K562 (cell line): ENCODE data around the gene EHMT2. TPM values are rescaled to one million over a fixed set of nuclear protein-coding genes. Genes with fewer than 3 reads are reported as not detected.

Experiments used
- ASH1L ChIP-seq: fragments of 450-650 bp; IDR thresholded peaks from 2 replicates; pipeline ENCODE4 v1.6.1; 2018; ENCODE audit warnings: borderline replicate concordance, mild to moderate bottlenecking, low read depth; ENCODE audit not compliant: partially characterized antibody
- BCOR ChIP-seq: fragments of 450-650 bp; IDR thresholded peaks from 2 replicates; pipeline ENCODE4 v1.6.1; 2016
- BMI1 ChIP-seq: fragments of 150-350 bp; IDR thresholded peaks from 2 replicates; pipeline ENCODE4 v1.6.1; 2014; ENCODE audit warnings: low read length
- CBX2 ChIP-seq: fragments of 200-600 bp; sonication (generic); IDR thresholded peaks from one replicate; pipeline ENCODE4 v1.6.1; 2012; ENCODE audit warnings: mild to moderate bottlenecking, low read length, inconsistent platforms; ENCODE audit not compliant: insufficient read depth, poor library complexity, severe bottlenecking
- CBX3 ChIP-seq, 2 experiments: IDR thresholded peaks; 1 replicate in 1 of 2; 2 replicates in 1 of 2; pipeline ENCODE4 v1.6.1; 2012; ENCODE audit warnings: inconsistent platforms in 2 of 2, low read length in 2 of 2, borderline replicate concordance in 1 of 2, control low read depth in 1 of 2
- FOSL1 ChIP-seq: fragments of 200-800 bp; sonication (Bioruptor generic); conservative IDR thresholded peaks from 2 replicates; pipeline ENCODE4 v1.6.1; 2016; ENCODE audit warnings: missing genetic modification characterization, missing compliant biosample characterization
- IRF9 ChIP-seq: fragments of 450-650 bp; IDR thresholded peaks from 2 replicates; pipeline ENCODE4 v1.6.1; 2016; ENCODE audit warnings: missing biosample characterization, missing genetic modification characterization
- L3MBTL2 ChIP-seq: fragments of 450-650 bp; IDR thresholded peaks from 2 replicates; pipeline ENCODE4 v1.6.1; 2016; ENCODE audit warnings: mild to moderate bottlenecking, moderate library complexity
- RBM39 ChIP-seq: fragments of 200-400 bp; formaldehyde crosslinking; optimal IDR thresholded peaks from 2 replicates; pipeline ENCODE3; 2018; ENCODE audit warnings: low read depth, low read length
- THAP12 ChIP-seq: fragments of 250-450 bp; sonication (Bioruptor Pico); IDR thresholded peaks from 2 replicates; pipeline ENCODE4 v1.9.0; 2021; ENCODE audit warnings: mild to moderate bottlenecking, inconsistent platforms
- polyA plus RNA-seq, 8 experiments: library from polyadenylated mRNA; depleted of rRNA in 4 of 8; stranded (reverse) in 5 of 8; unstranded in 3 of 8; fragments of >200 nt; fragmentation: Nextera tagmentation in 2 of 8; fragmentation: Illumina TruSeq in 1 of 8; extraction: Ambion mirVana in 2 of 8; extraction: Trizol in 1 of 8; gene quantifications; 2 replicates each; pipeline versions ENCODE4 v1.2.1 to v1.2.3, GENCODE V29; 2011 to 2014; ENCODE audit warnings: inconsistent platforms in 1 of 8, missing spikeins in 1 of 8
- total RNA-seq, 7 experiments: library from RNA; depleted of rRNA in 6 of 7; stranded (reverse); fragments of >200 nt in 6 of 7; fragmentation: Illumina TruSeq in 2 of 7; extraction: Trizol in 2 of 7; gene quantifications; 2 replicates each; pipeline versions ENCODE4 v1.2.1 to v1.2.3, GENCODE V29; 2011 to 2021; ENCODE audit warnings: low replicate concordance in 1 of 7
- TF ChIP-seq, protein P1 (sequence below), 2 experiments: fragments of 450-650 bp in 1 of 2; sonication (generic) in 1 of 2; formaldehyde crosslinking in 1 of 2; IDR thresholded peaks; 2 replicates each; pipeline versions ENCODE4 v1.7.1 to v1.9.0; 2016 to 2022; ENCODE audit warnings: inconsistent platforms in 1 of 2, mild to moderate bottlenecking in 1 of 2, missing genetic modification reagents in 1 of 2
- TF ChIP-seq, protein P2 (sequence below), 2 experiments: fragments of 450-650 bp; IDR thresholded peaks; 2 replicates each; pipeline ENCODE4 v1.6.1; 2016

Gene EHMT2
- total and polyA plus RNA-seq, 9 of the 15 experiments (the other 6 are each of a cell fraction or from before 2014, with no cell fraction given), result 2.1 to 63.8 (median 38.5) TPM

DNA sequence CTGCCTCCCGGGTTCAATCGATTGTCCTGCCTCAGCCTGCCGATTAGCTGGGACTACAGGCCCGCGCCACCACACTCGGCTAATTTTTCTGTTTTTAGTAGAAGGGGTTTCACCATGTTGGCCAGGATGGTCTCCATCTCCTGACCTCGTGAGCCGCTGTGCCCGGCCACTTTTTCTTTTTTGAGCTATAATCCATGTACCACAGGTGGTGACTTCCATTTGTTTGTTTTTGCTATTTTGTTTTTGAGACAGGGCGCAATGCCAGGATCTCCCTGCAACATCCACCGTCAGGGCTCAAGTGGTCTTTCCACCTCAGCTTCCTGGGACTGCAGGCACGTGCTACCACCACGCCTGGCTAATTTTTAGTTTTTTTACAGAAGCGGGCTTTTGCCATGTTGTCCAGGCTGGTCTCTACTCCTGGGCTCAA, 61.4 kb downstream of the EHMT2 start (continued):
- TF ChIP-seq, protein P1, sequence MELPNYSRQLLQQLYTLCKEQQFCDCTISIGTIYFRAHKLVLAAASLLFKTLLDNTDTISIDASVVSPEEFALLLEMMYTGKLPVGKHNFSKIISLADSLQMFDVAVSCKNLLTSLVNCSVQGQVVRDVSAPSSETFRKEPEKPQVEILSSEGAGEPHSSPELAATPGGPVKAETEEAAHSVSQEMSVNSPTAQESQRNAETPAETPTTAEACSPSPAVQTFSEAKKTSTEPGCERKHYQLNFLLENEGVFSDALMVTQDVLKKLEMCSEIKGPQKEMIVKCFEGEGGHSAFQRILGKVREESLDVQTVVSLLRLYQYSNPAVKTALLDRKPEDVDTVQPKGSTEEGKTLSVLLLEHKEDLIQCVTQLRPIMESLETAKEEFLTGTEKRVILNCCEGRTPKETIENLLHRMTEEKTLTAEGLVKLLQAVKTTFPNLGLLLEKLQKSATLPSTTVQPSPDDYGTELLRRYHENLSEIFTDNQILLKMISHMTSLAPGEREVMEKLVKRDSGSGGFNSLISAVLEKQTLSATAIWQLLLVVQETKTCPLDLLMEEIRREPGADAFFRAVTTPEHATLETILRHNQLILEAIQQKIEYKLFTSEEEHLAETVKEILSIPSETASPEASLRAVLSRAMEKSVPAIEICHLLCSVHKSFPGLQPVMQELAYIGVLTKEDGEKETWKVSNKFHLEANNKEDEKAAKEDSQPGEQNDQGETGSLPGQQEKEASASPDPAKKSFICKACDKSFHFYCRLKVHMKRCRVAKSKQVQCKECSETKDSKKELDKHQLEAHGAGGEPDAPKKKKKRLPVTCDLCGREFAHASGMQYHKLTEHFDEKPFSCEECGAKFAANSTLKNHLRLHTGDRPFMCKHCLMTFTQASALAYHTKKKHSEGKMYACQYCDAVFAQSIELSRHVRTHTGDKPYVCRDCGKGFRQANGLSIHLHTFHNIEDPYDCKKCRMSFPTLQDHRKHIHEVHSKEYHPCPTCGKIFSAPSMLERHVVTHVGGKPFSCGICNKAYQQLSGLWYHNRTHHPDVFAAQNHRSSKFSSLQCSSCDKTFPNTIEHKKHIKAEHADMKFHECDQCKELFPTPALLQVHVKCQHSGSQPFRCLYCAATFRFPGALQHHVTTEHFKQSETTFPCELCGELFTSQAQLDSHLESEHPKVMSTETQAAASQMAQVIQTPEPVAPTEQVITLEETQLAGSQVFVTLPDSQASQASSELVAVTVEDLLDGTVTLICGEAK (IDR thresholded peaks at IDR 0.05), result peak; percentile 63
- TF ChIP-seq, protein P1 (CRISPR knock-in tag; IDR thresholded peaks at IDR 0.05), result no peak
- TF ChIP-seq, protein P2, sequence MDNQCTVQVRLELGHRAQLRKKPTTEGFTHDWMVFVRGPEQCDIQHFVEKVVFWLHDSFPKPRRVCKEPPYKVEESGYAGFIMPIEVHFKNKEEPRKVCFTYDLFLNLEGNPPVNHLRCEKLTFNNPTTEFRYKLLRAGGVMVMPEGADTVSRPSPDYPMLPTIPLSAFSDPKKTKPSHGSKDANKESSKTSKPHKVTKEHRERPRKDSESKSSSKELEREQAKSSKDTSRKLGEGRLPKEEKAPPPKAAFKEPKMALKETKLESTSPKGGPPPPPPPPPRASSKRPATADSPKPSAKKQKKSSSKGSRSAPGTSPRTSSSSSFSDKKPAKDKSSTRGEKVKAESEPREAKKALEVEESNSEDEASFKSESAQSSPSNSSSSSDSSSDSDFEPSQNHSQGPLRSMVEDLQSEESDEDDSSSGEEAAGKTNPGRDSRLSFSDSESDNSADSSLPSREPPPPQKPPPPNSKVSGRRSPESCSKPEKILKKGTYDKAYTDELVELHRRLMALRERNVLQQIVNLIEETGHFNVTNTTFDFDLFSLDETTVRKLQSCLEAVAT (IDR thresholded peaks at IDR 0.05), result peak in 1 of 2 experiments; percentile 7; a peak in 2 of 4 replicates
- TF ChIP-seq L3MBTL2, result peak; percentile 38; the same call in 1 of the 2 replicates
- TF ChIP-seq ASH1L, result no peak
- no peak for TF ChIP-seq BCOR
- peak; percentile 34 for TF ChIP-seq RBM39
- TF ChIP-seq IRF9 (tag), result no peak
- no peak for TF ChIP-seq FOSL1 (tag)
- no peak for TF ChIP-seq BMI1
- no peak for TF ChIP-seq CBX3 (IDR thresholded peaks at IDR 0.05; ENCODE audit: borderline replicate concordance in 1 of 2, low read length in 2 of 2)
- TF ChIP-seq THAP12 (CRISPR knock-in tag), result no peak
- TF ChIP-seq CBX2, result no peak
